Natural killer cell (primary cell): ENCODE results near the gene MSMP. TPM values are rescaled to one million over a fixed set of nuclear protein-coding genes. Genes with fewer than 3 reads are reported as not detected.

ENCODE experiments used
- ATAC-seq, 3 donors: fragments of 150-1000 bp in 2 of 3; fragments of 200-7000 bp in 1 of 3; cut with Tn5 transposase; 1 replicate in 1 of 3; 2 replicates in 2 of 3; pipeline ENCODE4 v1.10.0; 2021; ENCODE audit warnings: mild to moderate bottlenecking in 2 of 3, moderate library complexity in 2 of 3
- DNase-seq, 2 donors: peaks; one replicate each; pipeline versions ENCODE4 v3.0.0 to v3.0.0-alpha.2; 2013 to 2021; ENCODE audit warnings: mixed read lengths in 1 of 2
- H3K27ac ChIP-seq: one replicate; pipeline ENCODE4 v1.5.1; 2013; ENCODE audit warnings: mild to moderate bottlenecking, low read length
- H3K27me3 ChIP-seq: one replicate; pipeline ENCODE4 v1.6.1; 2013; ENCODE audit warnings: low read length; ENCODE audit not compliant: control insufficient read depth, insufficient read depth
- H3K36me3 ChIP-seq: one replicate; pipeline ENCODE4 v1.6.1; 2013; ENCODE audit warnings: low read length; ENCODE audit not compliant: control insufficient read depth, insufficient read depth
- H3K4me1 ChIP-seq: one replicate; pipeline ENCODE4 v1.6.1; 2013; ENCODE audit warnings: low read length; ENCODE audit not compliant: control insufficient read depth, insufficient read depth
- H3K4me3 ChIP-seq: one replicate; pipeline ENCODE4 v1.5.1; 2013; ENCODE audit warnings: low read length
- H3K9me3 ChIP-seq: one replicate; pipeline ENCODE4 v1.6.1; 2013; ENCODE audit warnings: low read length; ENCODE audit not compliant: control insufficient read depth, insufficient read depth
- H3K27ac Mint-ChIP-seq, 2 donors: one replicate each; pipeline ENCODE4 v1.8.0; 2022; ENCODE audit warnings: mild to moderate bottlenecking in 2 of 2, mixed read lengths in 2 of 2, moderate library complexity in 1 of 2
- H3K27me3 Mint-ChIP-seq, 2 donors: one replicate each; pipeline ENCODE4 v1.8.0; 2022; ENCODE audit warnings: low read depth in 2 of 2, mixed read lengths in 2 of 2
- H3K36me3 Mint-ChIP-seq: one replicate; pipeline ENCODE4 v1.8.0; 2022; ENCODE audit warnings: mixed read lengths
- H3K4me1 Mint-ChIP-seq, 2 donors: one replicate each; pipeline ENCODE4 v1.8.0; 2022; ENCODE audit warnings: mixed read lengths in 2 of 2
- H3K4me3 Mint-ChIP-seq: one replicate; pipeline ENCODE4 v1.8.0; 2022; ENCODE audit warnings: mild to moderate bottlenecking, moderate library complexity, mixed read lengths
- H3K9me3 Mint-ChIP-seq, 2 donors: one replicate each; pipeline ENCODE4 v1.8.0; 2022; ENCODE audit warnings: mixed read lengths in 2 of 2
- CTCF ChIP-seq: fragments of 200-600 bp; IDR thresholded peaks from one replicate; pipeline ENCODE4 v1.8.0; 2022; ENCODE audit warnings: antibody characterized with exemption
- WGBS: methylation state at CpG from one replicate; pipeline ENCODE4 v1.1.7; 2013; ENCODE audit warnings: missing lambda C conversion rate; ENCODE audit not compliant: insufficient coverage; 5-methylcytosine and 5-hydroxymethylcytosine counted together
- intact Hi-C: fragments of 100-400 bp; cut with micrococcal nuclease; formaldehyde crosslinking; loops from one replicate; pipeline ENCODE4 v1.14.2; 2022
- total RNA-seq, 4 donors: library from RNA; stranded (reverse); fragments of 120-200 nt in 1 of 4; gene quantifications; one replicate each; pipeline versions ENCODE4 v1.2.3 to v1.2.4, GENCODE V29; 2013 to 2022

MSMP gene
- total RNA-seq, 3 donors from 2014 or later (not counting 1 experiment from before 2014, with no cell fraction given), result not detected

DNA sequence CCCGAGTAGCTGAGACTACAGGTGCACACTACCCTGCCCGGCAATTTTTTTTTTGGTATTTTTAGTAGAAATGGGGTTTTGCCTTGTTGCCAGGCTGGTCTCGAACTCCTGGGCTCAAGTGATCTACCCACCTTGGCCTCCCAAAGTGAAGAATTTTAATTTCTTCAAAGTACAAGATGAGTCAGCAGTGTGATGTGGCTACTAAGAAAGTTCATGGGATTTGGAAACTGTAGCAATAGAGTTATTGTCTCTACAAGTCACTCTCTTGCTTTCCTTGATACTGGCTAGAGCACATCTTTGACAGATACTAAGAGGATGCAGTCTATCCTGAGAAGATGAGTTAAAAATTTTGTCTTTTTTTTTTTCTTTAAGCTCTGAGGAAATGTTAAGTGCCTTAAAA, 20.0 kb downstream of the MSMP start:
- no peaks in the 10 kb centered on the region for H3K27me3 Mint-ChIP-seq
- ATAC-seq, result no peak
- no peaks in the 10 kb centered on the region for H3K36me3 Mint-ChIP-seq
- H3K4me3 Mint-ChIP-seq, result no peak overlapping the region
- peaks cover 16 to 25% of the 10 kb centered on the region in 2 donors for H3K4me1 Mint-ChIP-seq
- no peaks in the 10 kb centered on the region for H3K9me3 ChIP-seq
- 100% methylated on average over 3 of the region's 3 CpGs for WGBS
- no peak for DNase-seq
- peaks cover 31% of the 10 kb centered on the region for H3K4me1 ChIP-seq
- H3K27me3 ChIP-seq, result no peaks in the 10 kb centered on the region
- H3K9me3 Mint-ChIP-seq, result no peaks in the 10 kb centered on the region
- H3K4me3 ChIP-seq, result no peak overlapping the region
- no peak overlapping the region for H3K27ac ChIP-seq
- peaks cover 40% of the 10 kb centered on the region for H3K36me3 ChIP-seq
- intact Hi-C loops, result loop anchor here (5.0 kb wide), 1 partner anchor 117 kb away; the partner anchor contains the start of gene CD72
- TF ChIP-seq CTCF, result no peak
- H3K27ac Mint-ChIP-seq, result peak overlapping the region; percentile 32 to 50

DNA sequence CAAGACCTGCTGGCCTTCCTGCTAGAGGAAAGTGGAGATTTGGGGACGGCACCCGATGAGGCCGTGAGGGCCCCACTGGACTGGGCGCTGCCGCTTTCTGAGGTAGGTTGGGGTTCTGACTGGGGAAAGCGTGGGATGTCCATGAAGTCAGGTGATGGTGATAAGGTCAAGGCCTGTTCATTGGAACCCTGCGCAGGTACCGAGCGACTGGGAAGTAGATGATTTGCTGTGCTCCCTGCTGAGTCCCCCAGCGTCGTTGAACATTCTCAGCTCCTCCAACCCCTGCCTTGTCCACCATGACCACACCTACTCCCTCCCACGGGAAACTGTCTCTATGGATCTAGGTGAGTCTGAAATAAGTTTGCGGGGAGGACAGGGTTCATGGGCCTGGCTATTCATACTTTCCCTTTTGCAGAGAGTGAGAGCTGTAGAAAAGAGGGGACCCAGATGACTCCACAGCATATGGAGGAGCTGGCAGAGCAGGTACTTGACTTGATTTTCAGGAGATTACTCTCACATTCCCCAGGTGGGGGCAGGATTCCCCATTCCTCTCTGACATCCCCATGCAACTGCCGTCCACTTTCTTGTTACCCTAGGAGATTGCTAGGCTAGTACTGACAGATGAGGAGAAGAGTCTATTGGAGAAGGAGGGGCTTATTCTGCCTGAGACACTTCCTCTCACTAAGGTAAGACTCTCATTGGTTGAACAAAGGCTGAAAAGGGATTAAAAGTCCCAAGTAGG, 21.1 kb downstream of the MSMP start:
- H3K9me3 ChIP-seq, result no peaks in the 10 kb centered on the region
- TF ChIP-seq CTCF, result no peak
- H3K27ac Mint-ChIP-seq, result no peak overlapping the region
- 3% methylated on average over 12 of the region's 14 CpGs for WGBS
- peak overlapping the region; percentile 95 for H3K27ac ChIP-seq
- no peak overlapping the region for H3K4me3 Mint-ChIP-seq
- H3K4me3 ChIP-seq, result peak overlapping the region; percentile 88
- H3K36me3 ChIP-seq, result peaks cover 29% of the 10 kb centered on the region
- H3K36me3 Mint-ChIP-seq, result no peaks in the 10 kb centered on the region
- ATAC-seq, result no peak
- no peaks in the 10 kb centered on the region for H3K27me3 Mint-ChIP-seq
- H3K4me1 ChIP-seq, result peaks cover 43% of the 10 kb centered on the region
- no peaks in the 10 kb centered on the region for H3K27me3 ChIP-seq
- intact Hi-C loops, result loop anchor here (1.0 to 5.0 kb wide), 8 partner anchors 16 to 637 kb away; partner anchors contain the start of genes CCDC107, CD72, GBA2 and HINT2
- peak in 1 of 2 donors; percentile 54 for DNase-seq
- peaks cover 16 to 25% of the 10 kb centered on the region in 2 donors for H3K4me1 Mint-ChIP-seq
- H3K9me3 Mint-ChIP-seq, result no peaks in the 10 kb centered on the region

- no peaks in the 10 kb centered on the region for H3K27me3 ChIP-seq
- peaks cover 16 to 25% of the 10 kb centered on the region in 2 donors for H3K4me1 Mint-ChIP-seq
- no peaks in the 10 kb centered on the region for H3K9me3 Mint-ChIP-seq
- H3K27me3 Mint-ChIP-seq, result no peaks in the 10 kb centered on the region
- peaks cover 22% of the 10 kb centered on the region for H3K36me3 ChIP-seq
- no peaks in the 10 kb centered on the region for H3K9me3 ChIP-seq
- no peak for TF ChIP-seq CTCF
- H3K36me3 Mint-ChIP-seq, result no peaks in the 10 kb centered on the region
- peak; percentile 84 to 94 (median 86) for ATAC-seq
- peak within 1 kb of the TSS; percentile 95 for H3K27ac ChIP-seq
- H3K4me3 ChIP-seq, result peak within 1 kb of the TSS; percentile 88
- H3K4me3 Mint-ChIP-seq, result no peak within 1 kb of the TSS
- peak; percentile 84 to 97 for DNase-seq
- under 1% methylated on average over 49 of the region's 49 CpGs for WGBS
- H3K4me1 ChIP-seq, result peaks cover 49% of the 10 kb centered on the region
- intact Hi-C loops, result loop anchor here (1.0 to 5.0 kb wide), 8 partner anchors 17 to 636 kb away; partner anchors contain the start of genes CCDC107, CD72, GBA2 and HINT2
- no peak within 1 kb of the TSS for H3K27ac Mint-ChIP-seq
Observed at GRCh38 chr9:35732185-35732799, 21.8 kb downstream of the MSMP start, which contains the start of the genes CREB3 and TLN1. Gene CREB3 (plus strand): TSS chr9:35732666. CDS start chr9:35732773, 107 bp downstream. Gene TLN1 (minus strand): TSS chr9:35732195. CDS start chr9:35725694, 6,501 bp downstream.
